Measurements from ENCODE around the gene KIF26B.
"Not testable (repeated sequence)": the region's sequence is repeated elsewhere in the genome, so short reads cannot be mapped to it uniquely, and the experiment has no call there.

KIF26B gene

DNA sequence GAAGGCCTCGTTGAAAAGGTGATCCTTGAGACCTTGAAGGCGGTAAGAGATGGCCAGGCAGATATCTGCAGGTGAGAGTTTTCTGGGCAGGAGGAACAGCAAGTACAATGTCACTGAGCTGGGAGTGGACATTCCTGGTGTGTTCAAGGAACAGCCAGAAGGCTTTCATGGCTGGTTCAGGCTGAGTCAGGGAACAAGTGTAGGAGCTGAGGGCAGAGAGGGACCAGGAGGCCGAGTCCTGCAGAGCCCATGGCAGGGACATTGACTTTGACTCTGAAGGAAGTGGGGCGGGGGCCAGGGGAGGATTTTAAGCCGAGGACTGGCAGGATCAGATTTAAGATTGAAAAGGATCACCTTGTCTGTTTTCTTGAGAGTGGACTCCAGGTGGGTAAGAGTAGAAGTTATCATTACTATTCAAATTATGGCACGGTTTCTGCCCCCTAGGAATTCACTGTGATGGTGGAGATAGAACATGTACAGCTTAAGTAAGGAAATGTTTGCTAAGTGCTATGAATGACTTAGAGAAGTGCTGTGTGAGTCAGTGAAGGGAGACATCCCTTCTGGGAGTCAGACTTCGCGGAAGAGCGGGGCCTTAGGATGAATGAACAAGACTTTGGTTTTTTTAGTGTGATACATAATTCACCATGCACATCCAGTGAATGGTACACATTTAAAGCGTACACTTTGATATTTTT, 202.3 kb downstream of the KIF26B start:
- DNase-seq (ENCODE audit: low read depth in 2 of 2) = no peak

DNA sequence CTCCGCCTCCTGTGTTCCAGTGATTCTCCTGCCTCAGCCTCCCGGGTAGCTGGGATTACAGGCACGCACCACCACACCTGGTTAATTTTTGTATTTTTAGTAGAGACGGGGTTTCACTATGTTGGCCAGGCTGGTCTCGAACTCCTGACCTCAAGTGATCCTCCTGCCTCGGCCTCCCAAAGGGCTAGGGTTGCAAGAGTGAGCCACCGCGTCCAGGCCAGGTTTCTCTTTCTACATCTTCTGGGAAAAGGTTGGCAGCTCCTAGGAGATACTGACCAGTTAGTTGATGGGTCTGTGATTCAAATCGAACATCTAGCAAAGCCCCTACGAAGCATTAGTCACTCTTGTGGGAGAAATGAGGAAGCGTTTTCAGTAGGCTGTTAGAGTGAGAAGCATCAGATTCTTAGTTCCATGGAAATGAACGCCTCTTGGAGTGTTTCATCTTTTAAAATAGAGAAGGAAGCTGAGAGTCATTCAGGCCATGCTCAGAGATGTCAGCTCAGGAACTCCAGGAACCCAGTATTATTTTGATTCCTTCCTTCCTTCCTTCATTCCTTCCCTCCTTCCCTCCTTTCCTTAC, 204.4 kb downstream of the KIF26B start:
- not testable (repeated sequence) for DNase-seq (ENCODE audit: low read depth in 2 of 2)

DNA sequence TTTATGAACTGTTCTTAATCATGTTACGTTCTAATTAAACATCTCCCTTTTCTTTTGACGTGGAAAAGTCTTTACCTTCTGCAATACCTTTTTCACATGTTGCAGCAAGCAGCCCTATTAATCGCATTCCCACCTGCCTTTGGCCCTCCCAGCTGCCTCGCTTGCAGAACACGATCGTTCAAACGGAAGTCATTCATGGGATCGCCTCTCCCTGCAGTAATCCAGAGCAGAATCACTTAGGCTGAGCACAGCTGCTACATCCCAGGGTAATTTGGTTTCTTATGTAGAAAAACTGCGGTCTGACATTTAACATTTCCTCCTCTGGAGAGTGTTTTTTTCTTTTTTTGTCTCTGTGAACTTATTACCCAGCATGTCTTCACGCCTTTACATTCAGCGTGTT, 206.3 kb downstream of the KIF26B start:
- DNase-seq (ENCODE audit: low read depth in 2 of 2) = no peak

DNA sequence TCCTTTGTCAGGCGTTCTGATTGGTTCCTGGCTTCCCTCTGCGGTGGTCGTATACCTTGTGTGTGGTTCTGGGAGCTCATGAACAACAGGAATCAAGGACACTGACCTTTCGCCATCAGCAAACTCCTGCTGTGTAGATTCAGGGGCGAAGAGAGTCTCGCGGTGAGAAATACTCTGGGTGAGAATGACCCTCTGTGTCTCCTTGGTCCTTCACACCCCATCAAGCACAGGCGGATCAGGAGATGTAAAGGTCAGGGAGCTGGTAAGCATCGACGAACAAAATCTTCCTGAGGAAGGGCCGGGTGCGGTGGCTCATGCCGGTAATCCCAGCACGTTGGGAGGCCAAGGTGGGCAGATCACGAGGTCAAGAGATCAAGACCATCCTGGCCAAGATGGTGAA, 207.2 kb downstream of the KIF26B start:
- no peak for DNase-seq (ENCODE audit: low read depth in 2 of 2)

DNA sequence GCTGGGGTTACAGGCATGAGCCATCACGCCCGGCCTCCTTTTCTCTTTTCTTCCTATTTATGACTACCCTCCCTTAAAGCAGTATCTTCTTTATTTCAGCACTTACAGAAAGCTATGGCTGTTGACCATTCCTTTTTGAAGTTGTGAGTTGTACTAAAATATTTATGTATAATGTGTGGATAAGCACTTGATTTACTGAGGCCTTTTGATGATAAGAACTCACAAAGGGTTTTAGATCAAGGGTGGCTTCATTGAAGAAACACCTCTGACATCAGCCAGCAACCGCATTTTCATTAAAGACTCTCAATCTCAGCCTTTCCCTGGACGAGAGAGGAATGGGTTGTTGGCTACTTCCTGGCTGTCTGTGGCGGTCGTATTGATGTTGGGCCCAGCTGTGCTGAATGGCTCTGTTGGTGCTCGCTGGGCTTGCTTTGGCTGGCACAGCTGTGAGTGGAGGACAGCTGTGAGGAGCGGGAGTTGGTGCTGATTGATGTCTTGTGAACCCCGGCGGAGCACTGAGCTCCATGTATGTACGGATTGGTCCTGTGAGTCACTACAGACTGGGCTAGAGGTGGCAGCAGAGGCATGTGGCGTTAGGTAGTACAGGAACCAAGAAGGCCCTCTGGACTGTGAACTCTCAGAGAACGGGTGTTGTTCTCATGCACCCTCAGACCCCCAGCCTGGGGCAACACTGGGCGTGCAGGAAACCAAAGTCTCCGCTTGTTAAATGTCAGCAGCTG, 208.8 kb downstream of the KIF26B start:
- DNase-seq (ENCODE audit: low read depth in 2 of 2) = no peak

DNA sequence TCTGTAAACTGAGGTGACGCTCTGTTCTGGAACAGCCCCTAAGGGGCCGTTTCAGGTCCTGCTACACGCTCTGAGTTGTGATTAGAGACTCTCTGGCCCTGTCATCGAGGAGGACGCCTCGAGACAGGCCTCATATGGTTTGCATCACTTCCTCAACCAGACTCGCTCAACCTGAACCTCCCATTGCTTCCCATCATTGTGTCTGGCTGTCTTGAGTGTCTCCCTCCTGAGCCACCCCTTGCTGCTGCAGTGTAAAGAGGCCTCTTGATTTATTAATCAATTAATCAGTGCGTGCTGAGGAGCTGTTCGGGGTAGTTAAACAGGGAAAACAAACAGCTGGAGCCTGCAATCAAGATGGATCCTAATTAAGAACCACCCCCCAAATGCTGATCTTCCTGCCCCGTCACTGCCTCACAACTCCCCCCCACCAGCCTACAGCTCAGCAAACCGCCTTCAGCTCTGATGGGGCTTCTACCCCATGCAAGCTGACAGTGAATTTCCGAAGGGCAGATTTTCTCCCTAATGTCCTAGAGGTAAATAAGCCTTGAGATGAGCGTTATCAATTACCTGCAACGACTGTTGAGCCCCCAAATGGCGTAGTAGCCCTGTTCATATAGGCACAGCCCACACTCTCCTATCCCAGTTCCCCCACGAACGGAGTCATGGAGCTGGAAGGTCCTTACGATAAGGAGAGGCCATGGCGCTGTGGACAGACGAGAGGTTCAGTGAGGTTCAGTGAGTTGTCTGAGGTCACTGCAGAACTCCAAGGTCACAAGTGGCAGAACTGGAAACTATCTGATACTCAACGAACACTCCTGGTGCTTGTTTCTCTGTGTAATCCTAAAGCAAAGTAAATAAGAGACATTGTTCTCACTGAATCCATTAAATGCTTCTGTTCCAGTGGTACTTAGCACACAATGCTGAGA, 210.6 kb downstream of the KIF26B start:
- no peak for DNase-seq (ENCODE audit: low read depth in 2 of 2)

DNA sequence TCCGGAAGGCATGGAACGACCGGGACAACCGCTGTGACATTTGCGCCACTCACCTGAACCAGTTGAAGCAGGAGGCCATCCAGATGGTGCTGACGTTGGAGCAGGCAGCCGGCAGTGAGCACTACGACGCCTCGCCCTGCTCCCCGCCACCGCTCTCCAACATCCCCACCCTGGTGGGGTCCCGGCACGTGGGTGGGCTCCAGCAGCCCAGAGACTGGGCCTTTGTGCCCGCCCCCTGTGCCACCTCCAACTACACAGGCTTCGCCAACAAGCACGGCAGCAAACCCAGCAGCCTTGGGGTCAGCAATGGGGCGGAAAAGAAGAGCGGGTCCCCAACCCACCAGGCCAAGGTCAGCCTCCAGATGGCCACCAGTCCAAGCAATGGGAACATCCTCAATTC, 212.1 kb downstream of the KIF26B start:
- DNase-seq (ENCODE audit: low read depth in 2 of 2) = no peak

DNA sequence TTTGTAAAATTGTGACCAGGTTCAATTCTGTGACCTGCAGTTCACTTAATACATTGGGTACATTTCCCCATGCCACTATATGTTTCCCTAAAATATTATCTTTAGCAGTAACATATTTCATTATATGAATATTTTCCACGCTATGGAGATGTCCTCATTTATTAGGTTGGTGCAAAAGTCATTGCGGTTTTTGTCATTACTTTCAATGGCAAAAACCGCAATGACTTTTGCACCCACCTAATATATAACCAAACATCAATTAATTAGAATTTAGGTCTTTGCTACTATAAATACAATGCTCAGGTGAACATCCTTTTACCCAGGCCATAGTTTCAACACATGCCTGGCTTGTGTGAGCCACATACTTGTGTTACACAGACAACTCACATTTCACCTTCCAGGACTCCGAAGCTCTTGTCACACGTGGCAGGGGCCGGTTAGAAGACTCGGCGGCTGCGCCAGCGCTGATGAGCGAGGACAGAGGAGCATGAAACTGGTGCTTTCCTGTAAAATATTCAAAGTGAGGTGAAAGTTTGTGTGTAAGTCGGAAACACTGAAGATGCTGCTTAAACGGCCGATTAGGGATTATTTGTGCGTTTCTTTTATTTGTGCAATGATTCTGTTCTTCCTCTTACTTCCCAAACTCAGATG, 215.5 kb downstream of the KIF26B start:
- DNase-seq (ENCODE audit: low read depth in 2 of 2) = no peak

DNA sequence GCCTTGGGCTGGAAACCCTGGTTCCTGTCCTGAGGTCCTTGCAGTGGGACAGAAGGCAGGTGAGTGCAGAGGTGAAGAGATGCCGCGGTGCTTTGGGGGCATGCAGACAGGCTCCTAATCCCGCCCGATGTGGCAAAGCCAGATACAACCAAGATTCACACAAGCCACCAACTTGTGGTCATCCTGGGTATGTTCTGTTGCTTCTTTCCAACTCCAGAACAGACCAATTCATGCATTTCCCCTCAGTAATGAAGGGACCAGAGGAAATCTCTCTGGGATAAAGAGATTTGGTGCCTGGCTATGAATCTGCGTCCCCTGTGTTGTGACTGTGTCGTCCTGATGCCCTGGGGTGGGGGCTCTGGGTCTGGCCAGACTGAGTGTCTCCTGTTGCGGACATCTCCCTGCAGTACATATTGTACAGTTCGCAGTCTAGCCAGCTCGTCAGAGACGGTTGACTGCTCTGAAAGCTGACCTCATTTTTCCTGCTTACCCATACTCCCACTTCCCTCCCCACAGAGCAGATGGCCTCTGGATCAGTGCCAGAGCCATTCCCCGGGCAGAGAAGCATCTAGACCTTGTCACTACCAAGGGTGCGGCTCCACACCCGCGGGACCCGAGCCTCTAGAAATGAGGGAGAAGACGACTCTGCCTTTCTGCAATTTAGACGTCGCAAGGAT, 216.3 kb downstream of the KIF26B start:
- DNase-seq (ENCODE audit: low read depth in 2 of 2) = no peak

DNA sequence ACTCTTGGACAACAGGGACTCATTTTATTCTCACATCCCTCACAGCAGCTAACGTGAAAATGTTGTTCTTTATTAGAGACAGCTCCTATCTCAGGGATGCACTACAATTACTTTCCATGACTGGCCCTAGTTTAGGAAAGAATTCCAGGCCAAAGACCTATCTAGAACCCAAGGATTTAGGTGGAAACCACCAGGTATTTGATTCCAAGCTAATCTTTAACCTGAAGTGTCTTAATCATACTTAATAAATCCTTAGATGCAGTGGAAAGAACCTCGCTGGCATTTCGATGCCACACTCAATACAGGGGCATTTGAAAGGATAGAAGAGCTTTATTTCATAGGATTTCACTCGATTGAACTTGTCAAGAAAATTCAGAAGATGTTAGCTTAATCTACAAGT, 218.3 kb downstream of the KIF26B start:
- DNase-seq (ENCODE audit: low read depth in 2 of 2) = no peak

DNA sequence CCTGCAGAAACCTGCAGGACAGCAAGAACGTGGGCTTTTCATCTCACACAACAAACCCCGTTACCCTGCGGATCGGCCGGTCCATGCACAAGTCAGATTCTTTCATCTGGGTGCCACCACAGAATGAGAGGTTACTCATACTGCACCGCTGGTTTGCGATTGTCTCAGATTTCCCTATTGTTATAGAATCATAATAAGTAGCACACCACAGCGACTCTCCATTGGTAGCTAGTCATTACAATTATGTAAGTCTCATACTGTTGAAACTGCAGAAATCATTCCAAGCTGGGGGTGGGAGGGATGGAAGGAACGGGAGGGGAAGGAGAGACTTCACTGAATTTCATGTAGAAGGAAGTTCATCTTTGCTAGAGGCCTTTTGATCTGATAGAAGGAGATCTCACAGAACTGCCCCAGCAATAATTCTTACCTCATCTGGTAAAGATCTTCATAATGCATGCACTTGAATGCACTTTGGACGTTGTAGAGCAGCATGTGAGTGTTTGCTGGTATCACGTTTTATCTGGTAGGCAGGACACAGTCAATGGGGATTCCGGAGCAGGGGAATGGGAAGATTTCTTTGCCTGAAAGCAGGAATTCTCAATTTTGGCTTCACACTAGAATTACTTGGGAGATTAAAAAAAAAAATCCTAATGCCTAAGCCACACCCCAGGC, 221.1 kb downstream of the KIF26B start:
- DNase-seq (ENCODE audit: low read depth in 2 of 2) = no peak

DNA sequence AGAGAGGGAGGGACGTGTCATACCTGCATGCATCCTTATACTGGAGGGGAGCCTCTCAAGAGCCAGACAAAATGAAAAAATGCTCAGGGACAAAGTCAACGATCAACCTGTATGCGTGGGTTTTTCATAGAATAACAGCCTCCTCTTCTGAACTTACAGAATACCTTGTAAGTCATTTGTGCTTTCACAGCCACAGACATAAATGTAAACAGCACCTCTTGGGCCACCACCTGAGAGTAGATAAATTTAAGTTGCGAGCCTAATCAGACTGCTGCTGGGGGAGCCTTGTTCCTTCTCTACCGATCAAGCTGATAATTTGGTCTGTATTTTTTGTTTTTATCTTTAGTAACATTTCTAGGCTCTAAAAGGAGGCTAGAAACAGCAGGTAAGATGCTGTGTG, 223.1 kb downstream of the KIF26B start:
- DNase-seq (ENCODE audit: low read depth in 2 of 2) = no peak

DNA sequence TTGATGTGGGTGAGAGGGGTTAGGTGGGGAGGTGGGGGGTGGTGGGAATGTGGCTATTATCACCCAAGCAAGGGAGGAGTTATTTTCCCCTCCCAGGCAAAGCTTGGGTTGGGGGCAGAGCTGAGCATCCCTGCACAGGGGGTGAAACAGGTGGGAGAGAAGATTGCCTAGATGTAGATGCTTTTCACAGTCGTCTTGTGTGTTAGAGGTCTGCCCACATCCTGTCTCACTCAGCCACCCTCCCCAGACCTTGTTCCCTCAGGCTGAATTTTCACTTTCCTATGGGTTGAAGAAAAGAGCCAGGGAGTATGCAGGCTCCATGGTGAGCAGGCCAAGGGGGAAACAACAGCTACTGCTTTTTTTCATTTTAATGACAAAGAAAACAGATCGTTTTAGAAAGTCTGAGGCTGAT, 223.5 kb downstream of the KIF26B start:
- peak; percentile 11 to 15 for DNase-seq (ENCODE audit: low read depth in 2 of 2)

DNA sequence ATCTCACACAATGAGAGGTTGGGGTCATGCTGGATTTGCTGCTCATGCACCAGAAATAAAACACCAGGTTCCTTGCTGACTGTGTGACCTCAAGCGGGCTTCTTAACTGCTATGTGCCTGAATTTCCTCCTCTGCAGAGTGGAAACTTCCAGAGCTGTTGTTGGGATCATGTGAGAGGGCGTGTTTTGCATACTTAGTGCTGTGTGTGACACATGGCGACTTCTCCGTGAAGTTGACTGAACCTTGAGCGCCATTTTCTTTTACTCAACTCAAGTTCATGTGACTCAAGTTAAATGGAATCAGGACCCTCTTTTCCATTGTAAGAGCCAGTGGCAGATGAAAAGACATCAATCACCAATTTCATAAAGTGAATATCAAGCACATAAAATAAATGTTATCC, 224.0 kb downstream of the KIF26B start:
- no peak for DNase-seq (ENCODE audit: low read depth in 2 of 2)

DNA sequence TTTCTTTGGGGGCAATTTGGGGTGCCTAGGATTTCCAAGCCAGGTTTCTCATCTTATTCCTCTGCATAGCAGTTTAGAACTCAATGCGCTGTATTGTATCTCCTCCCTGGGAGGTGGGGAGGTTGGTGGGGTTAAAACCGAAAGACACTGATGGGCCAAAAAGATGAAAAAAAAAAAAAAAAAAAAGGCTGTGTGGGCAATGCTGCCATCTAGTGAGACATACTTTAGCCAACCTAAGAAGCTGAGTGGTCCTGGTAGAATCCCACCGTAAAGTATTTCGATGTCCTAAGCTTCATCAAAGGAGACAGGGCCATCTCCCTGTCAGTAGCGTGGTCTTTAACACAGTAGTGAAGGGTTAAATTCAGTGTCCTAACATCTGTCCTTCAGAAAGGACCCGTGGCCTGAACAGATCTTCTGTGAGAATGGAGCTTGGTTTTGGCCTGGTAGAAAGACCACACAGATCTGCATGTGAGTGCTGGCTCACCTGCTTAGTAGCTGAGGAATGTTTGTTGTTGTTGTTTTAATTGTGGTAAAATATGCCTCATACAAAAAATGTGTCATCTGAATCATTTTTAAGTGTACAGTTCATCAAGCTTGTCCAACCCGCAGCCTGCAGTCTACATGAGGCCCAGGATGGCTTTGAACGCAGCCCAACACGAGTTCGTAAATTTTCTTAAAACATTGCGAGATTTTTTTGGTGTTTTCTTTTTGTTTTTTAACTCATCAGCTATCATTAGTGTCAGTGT, 226.2 kb downstream of the KIF26B start:
- no peak for DNase-seq (ENCODE audit: low read depth in 2 of 2)

DNA sequence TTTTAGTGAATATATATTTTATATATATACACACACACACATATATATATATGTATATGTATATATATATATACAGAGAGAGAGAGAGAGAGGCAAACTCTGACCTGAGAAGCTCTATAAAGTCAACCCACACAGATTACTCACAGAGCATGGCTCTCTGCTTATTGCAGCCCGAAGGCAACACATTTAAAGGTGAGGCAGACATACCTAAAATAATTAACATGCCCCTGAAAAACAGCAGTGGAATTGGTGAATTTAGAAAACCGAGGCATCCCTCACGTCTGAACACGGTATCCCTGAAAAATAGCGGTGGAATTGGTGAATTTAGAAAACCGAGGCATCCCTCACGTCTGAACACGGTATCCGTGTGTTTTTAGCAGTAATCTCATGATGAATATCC, 228.2 kb downstream of the KIF26B start:
- no peak for DNase-seq (ENCODE audit: low read depth in 2 of 2)

DNA sequence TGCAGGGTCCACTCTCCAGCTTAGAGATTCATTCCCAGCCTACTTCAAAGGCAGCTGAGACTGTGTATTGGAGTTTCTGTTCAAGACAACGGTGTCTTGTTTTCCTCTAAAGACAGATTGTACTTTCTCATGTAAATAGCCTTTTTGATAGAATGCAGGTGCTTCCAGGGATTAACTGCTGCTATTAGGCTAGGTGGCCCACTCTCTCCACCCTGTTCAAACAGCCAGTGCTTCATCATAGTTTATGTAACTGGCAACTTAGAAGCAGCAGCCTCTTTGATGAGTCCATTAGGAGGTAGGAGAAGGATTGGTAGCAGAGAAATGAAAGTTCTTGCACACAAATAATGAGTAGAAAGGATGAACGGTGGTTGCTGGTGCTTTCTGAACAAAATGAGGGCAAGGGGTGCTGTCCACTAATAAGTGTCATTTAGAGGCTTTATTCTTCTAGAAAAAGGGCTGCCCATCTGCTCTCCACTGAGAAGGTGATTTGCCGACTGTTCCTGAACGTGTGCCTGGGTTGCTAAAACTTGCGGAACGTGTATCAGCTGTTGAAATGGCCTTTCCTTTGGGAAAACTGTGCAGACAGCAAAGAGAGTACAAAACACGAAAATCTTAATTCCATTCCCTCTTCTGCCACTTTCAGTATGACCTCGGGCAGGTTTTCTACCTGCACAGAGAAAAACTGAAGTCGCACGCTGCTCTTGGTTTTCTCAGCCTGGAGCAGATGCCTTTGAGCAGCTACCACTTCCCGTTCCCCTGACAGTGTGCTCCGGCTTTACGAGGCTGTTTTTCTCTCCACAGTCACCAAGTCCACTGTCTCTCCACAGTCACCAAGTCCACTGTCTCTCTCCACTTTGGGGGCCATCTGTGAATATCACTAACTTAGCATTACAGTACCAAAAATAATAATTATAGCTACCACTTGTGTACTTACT, 228.9 kb downstream of the KIF26B start:
- DNase-seq (ENCODE audit: low read depth in 2 of 2) = no peak

DNA sequence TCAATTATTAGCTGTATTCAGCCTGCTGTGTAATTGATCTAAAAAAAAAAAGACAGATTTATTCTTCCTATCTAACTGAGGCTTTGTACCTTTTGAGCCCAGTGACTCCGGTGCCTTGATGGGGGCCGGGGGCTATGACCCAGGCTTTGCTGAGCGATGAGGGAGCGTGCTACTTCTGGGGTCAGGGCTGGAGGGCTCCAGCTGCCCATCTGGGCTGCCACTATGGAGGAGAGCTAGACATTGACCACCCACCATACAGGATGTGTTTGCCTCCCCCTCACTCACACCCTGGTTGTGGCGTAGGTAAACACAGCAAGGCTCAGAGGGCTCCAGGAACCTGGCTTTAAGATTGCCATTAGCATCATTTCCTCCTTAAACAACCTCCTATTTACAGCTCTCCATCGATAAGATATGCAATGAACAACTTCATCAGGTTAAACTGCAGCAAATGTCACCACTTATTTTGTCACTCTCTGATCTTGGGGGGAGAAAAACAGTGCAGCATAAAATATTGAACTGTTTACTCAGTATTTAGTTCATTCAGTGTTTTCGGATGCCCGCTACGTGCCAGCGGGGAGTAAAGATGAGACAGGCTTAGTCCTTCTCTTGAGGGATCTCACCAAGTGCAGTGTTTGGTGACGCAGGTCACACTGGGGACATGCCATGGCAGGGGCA, 231.6 kb downstream of the KIF26B start:
- DNase-seq (ENCODE audit: low read depth in 2 of 2) = no peak

Data from stimulated activated CD8-positive, alpha-beta memory T cell treated with anti-CD3 and anti-CD28 coated beads, Interleukin-15, amount 100 ng/mL, for 48 hours (primary cell).